Trophoblast cell (in vitro differentiated cells and primary cell): ENCODE measurements around the gene JMY.
"Not testable (repeated sequence)": the region's sequence is repeated elsewhere in the genome, so short reads cannot be mapped to it uniquely, and the experiment has no call there.

Experiments used
- DNase-seq, 2 donors: peaks; one replicate each; pipeline ENCODE4 v3.0.0-alpha.2; 2016
- H2AFZ ChIP-seq: 2 replicates; pipeline ENCODE4 v1.6.1; 2013; ENCODE audit warnings: low read length, moderate library complexity, mild to moderate bottlenecking; ENCODE audit not compliant: insufficient read depth, poor library complexity
- H2AK5ac ChIP-seq: 2 replicates; pipeline ENCODE4 v1.6.1; 2013; ENCODE audit warnings: mild to moderate bottlenecking, low read length
- H2BK120ac ChIP-seq: 2 replicates; pipeline ENCODE4 v1.6.1; 2013; ENCODE audit warnings: low read length, mild to moderate bottlenecking, moderate library complexity; ENCODE audit not compliant: insufficient read depth, poor library complexity
- H2BK12ac ChIP-seq: 2 replicates; pipeline ENCODE4 v1.6.1; 2013; ENCODE audit warnings: mild to moderate bottlenecking, low read length, moderate library complexity
- H2BK5ac ChIP-seq: 2 replicates; pipeline ENCODE4 v1.6.1; 2013; ENCODE audit warnings: low read length, low read depth, moderate library complexity, mild to moderate bottlenecking; ENCODE audit not compliant: poor library complexity
- H3K14ac ChIP-seq: 2 replicates; pipeline ENCODE4 v1.6.1; 2013; ENCODE audit warnings: mild to moderate bottlenecking, low read length
- H3K18ac ChIP-seq: 2 replicates; pipeline ENCODE4 v1.6.1; 2013; ENCODE audit warnings: mild to moderate bottlenecking, low read length
- H3K23ac ChIP-seq: 2 replicates; pipeline ENCODE4 v1.6.1; 2013; ENCODE audit warnings: low read length
- H3K27ac ChIP-seq: 2 replicates; pipeline ENCODE4 v1.5.1; 2013; ENCODE audit warnings: low read depth, mild to moderate bottlenecking, inconsistent platforms, low read length, moderate library complexity
- H3K27me3 ChIP-seq: 2 replicates; pipeline ENCODE4 v1.6.1; 2013; ENCODE audit warnings: inconsistent platforms, mild to moderate bottlenecking, low read length, moderate library complexity; ENCODE audit not compliant: insufficient read depth
- H3K36me3 ChIP-seq, 2 experiments: 1 replicate in 1 of 2; 2 replicates in 1 of 2; pipeline ENCODE4 v1.6.1; 2013; ENCODE audit warnings: low read length in 2 of 2, mild to moderate bottlenecking in 2 of 2, moderate library complexity in 1 of 2; ENCODE audit not compliant: insufficient read depth in 2 of 2, control insufficient read depth in 1 of 2
- H3K4ac ChIP-seq: 2 replicates; pipeline ENCODE4 v1.6.1; 2013; ENCODE audit warnings: low read depth, mild to moderate bottlenecking, low read length, moderate library complexity
- H3K4me1 ChIP-seq, 2 experiments: 1 replicate in 1 of 2; 2 replicates in 1 of 2; pipeline ENCODE4 v1.6.1; 2013; ENCODE audit warnings: low read length in 2 of 2, mild to moderate bottlenecking in 2 of 2, moderate library complexity in 1 of 2; ENCODE audit not compliant: insufficient read depth in 2 of 2, control insufficient read depth in 1 of 2
- H3K4me2 ChIP-seq: 2 replicates; pipeline ENCODE4 v1.6.1; 2013; ENCODE audit warnings: inconsistent platforms, mild to moderate bottlenecking, low read length, moderate library complexity
- H3K4me3 ChIP-seq: 2 replicates; pipeline ENCODE4 v1.5.1; 2013; ENCODE audit warnings: mild to moderate bottlenecking, low read depth, low read length, inconsistent platforms
- H3K79me1 ChIP-seq: one replicate; pipeline ENCODE4 v1.6.1; 2013; ENCODE audit warnings: low read length
- H3K79me2 ChIP-seq: 2 replicates; pipeline ENCODE4 v1.6.1; 2013; ENCODE audit warnings: low read length, mild to moderate bottlenecking; ENCODE audit not compliant: control insufficient read depth, insufficient read depth, poor library complexity
- H3K9ac ChIP-seq: 2 replicates; pipeline ENCODE4 v1.6.1; 2013; ENCODE audit warnings: mild to moderate bottlenecking, low read length
- H3K9me3 ChIP-seq: 2 replicates; pipeline ENCODE4 v1.6.1; 2013; ENCODE audit warnings: low read depth, mild to moderate bottlenecking, control low read depth, inconsistent platforms, low read length; ENCODE audit not compliant: insufficient read depth
- H4K12ac ChIP-seq: 2 replicates; pipeline ENCODE4 v1.6.1; 2013; ENCODE audit warnings: low read depth, mild to moderate bottlenecking, low read length, moderate library complexity
- H4K8ac ChIP-seq: 2 replicates; pipeline ENCODE4 v1.6.1; 2013; ENCODE audit warnings: low read depth, mild to moderate bottlenecking, low read length, moderate library complexity
- H4K91ac ChIP-seq: one replicate; pipeline ENCODE4 v1.6.1; 2013; ENCODE audit warnings: low read depth, mild to moderate bottlenecking, low read length, moderate library complexity
- WGBS: extraction: QIAGEN DNeasy Blood & Tissue Kit; methylation state at CpG from one replicate; pipeline ENCODE4 v1.1.7; 2013; ENCODE audit warnings: missing lambda C conversion rate; ENCODE audit not compliant: insufficient read length, insufficient coverage; ENCODE audit errors: extremely low coverage; 5-methylcytosine and 5-hydroxymethylcytosine counted together

The JMY gene

GRCh38 chr5:79243224-79243623 is 7.3 kb downstream of the JMY start:
- no peak overlapping the region for H2AFZ ChIP-seq
- no peaks in the 10 kb centered on the region for H3K4me1 ChIP-seq
- H4K12ac ChIP-seq, result no peak overlapping the region
- no peak overlapping the region for H3K18ac ChIP-seq
- no peak overlapping the region for H3K4ac ChIP-seq
- H3K27me3 ChIP-seq, result no peaks in the 10 kb centered on the region
- no peak overlapping the region for H3K23ac ChIP-seq
- H3K14ac ChIP-seq, result no peak overlapping the region
- no peak overlapping the region for H2BK12ac ChIP-seq
- H3K79me2 ChIP-seq, result no peaks in the 10 kb centered on the region
- no peak overlapping the region for H4K91ac ChIP-seq
- no peak for DNase-seq
- H3K4me3 ChIP-seq, result no peak overlapping the region
- no peak overlapping the region for H4K8ac ChIP-seq
- no peak overlapping the region for H3K27ac ChIP-seq
- H3K36me3 ChIP-seq, result no peaks in the 10 kb centered on the region
- H3K9ac ChIP-seq, result no peak overlapping the region
- no peak overlapping the region for H3K4me2 ChIP-seq
- no peaks in the 10 kb centered on the region for H3K79me1 ChIP-seq
- no peak overlapping the region for H2AK5ac ChIP-seq
- H2BK5ac ChIP-seq, result no peak overlapping the region
- H3K9me3 ChIP-seq, result no peaks in the 10 kb centered on the region
- H2BK120ac ChIP-seq, result no peak overlapping the region
- WGBS, result no CpG with 5 or more reads among the region's 1 CpG

GRCh38 chr5:79254067-79254466 is 18.1 kb downstream of the JMY start:
- not testable (repeated sequence) for H3K9ac ChIP-seq, H4K91ac ChIP-seq, H2BK12ac ChIP-seq, H3K14ac ChIP-seq, H2AFZ ChIP-seq, H2BK120ac ChIP-seq, H3K4me3 ChIP-seq, H3K23ac ChIP-seq, H3K79me1 ChIP-seq, H3K4me2 ChIP-seq, H3K36me3 ChIP-seq, H3K27me3 ChIP-seq, H2BK5ac ChIP-seq, H4K12ac ChIP-seq, H3K9me3 ChIP-seq, H3K4me1 ChIP-seq, H4K8ac ChIP-seq, H3K27ac ChIP-seq, H2AK5ac ChIP-seq, H3K18ac ChIP-seq, H3K79me2 ChIP-seq, H3K4ac ChIP-seq, DNase-seq
- no CpG with 5 or more reads among the region's 8 CpGs for WGBS

DNA sequence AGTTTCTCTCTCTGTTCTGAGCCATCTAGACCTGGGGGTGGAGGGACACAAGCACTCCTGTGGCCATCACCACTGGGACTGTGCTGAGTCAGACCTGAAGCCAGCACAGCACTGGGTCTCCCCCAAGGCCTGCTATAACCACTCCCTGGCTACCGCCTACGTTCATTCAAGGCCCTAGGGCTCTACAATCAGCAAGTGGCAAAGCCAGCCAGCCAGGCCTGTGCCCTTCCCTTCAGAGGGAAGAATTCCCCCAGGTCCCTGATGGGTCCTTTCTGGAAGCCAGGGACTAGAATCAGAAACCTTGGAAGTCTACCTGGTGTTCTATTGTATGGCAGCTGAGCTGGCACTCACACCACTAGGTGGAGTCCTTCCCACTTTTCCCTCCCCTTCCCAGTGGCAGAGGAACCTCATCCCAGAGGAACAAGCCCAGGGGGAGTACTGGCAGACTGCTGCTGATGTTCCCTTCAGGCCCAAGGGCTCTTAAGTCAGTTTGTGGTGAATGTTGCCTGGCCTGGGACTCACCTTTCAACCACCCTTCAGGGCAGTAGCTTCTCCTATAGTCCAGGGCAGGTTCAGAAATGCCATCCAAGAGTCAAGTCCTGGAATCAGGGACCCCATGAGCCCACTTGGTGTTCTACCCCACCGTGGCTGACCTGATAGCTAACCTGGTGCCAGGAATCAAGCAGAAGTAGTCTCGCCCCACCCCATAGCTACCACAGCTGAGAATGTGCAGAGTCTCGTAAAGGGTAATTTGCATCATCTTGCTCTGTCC is 20.0 kb downstream of the JMY start:
- no peak overlapping the region for H2BK5ac ChIP-seq
- H3K4me3 ChIP-seq, result no peak overlapping the region
- no peak overlapping the region for H3K18ac ChIP-seq
- no peaks in the 10 kb centered on the region for H3K79me2 ChIP-seq
- no peak overlapping the region for H2BK12ac ChIP-seq
- no peaks in the 10 kb centered on the region for H3K36me3 ChIP-seq
- no peak overlapping the region for H4K8ac ChIP-seq
- WGBS, result no CpG with 5 or more reads among the region's 5 CpGs
- no peak overlapping the region for H2BK120ac ChIP-seq
- H3K9ac ChIP-seq, result no peak overlapping the region
- no peak overlapping the region for H3K4me2 ChIP-seq
- no peak overlapping the region for H3K4ac ChIP-seq
- H2AK5ac ChIP-seq, result no peak overlapping the region
- H3K27ac ChIP-seq, result no peak overlapping the region
- DNase-seq, result peak; percentile 34 to 58
- no peak overlapping the region for H3K14ac ChIP-seq
- H4K91ac ChIP-seq, result no peak overlapping the region
- H3K23ac ChIP-seq, result no peak overlapping the region
- H3K79me1 ChIP-seq, result no peaks in the 10 kb centered on the region
- H3K27me3 ChIP-seq, result no peaks in the 10 kb centered on the region
- no peaks in the 10 kb centered on the region for H3K9me3 ChIP-seq
- H3K4me1 ChIP-seq, result peaks cover 3% of the 10 kb centered on the region in 2 experiments
- H4K12ac ChIP-seq, result no peak overlapping the region
- no peak overlapping the region for H2AFZ ChIP-seq

DNA sequence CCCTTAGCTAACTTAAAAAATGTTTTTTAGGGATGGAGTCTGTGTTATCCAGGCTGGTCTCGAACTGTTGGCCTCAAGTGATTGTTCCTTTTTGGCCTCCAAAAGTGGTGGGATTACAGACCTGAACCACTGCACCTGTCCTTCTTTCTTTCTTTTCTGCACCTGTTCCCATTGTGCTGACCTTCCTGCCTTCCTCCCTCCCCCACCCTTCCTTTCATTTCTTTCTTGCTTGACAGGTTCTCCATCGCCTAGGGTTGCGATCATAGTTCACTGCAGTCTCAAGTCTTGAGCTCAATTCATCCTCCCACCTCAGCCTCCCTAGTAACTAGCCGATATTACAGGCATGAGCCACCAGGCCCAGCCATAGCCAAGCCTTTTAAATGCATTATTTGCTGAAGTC is 20.6 kb downstream of the JMY start:
- Histone ChIP-seq H3K14ac (no peak overlapping the region), H2BK5ac (no peak overlapping the region), H3K18ac (no peak overlapping the region), H3K23ac (no peak overlapping the region), H4K91ac (no peak overlapping the region), H2BK12ac (no peak overlapping the region), H3K9me3 (no peaks in the 10 kb centered on the region), H3K27me3 (no peaks in the 10 kb centered on the region), H4K12ac (no peak overlapping the region), H3K36me3 (no peaks in the 10 kb centered on the region), H2BK120ac (no peak overlapping the region), H3K4me2 (no peak overlapping the region), H3K79me2 (no peaks in the 10 kb centered on the region), H4K8ac (no peak overlapping the region), H3K9ac (no peak overlapping the region), H2AFZ (no peak overlapping the region), H3K79me1 (no peaks in the 10 kb centered on the region), H3K4ac (no peak overlapping the region), H3K4me3 (no peak overlapping the region), H3K4me1 (peaks cover 3% of the 10 kb centered on the region in 2 experiments), H2AK5ac (no peak overlapping the region), H3K27ac (no peak overlapping the region)
- peak in 1 of 2 donors; percentile 39 for DNase-seq
- no CpG with 5 or more reads among the region's 4 CpGs for WGBS
